IPS-18a (cell line): ENCODE data around the gene RACGAP1.

Experiments used
- H3K27ac ChIP-seq: one replicate; pipeline ENCODE4 v1.5.1; 2013; ENCODE audit warnings: low read length
- H3K27me3 ChIP-seq: one replicate; pipeline ENCODE4 v1.6.1; 2013; ENCODE audit warnings: mild to moderate bottlenecking, low read length; ENCODE audit not compliant: control insufficient read depth, insufficient read depth
- H3K36me3 ChIP-seq: one replicate; pipeline ENCODE4 v1.6.1; 2013; ENCODE audit warnings: low read depth, low read length; ENCODE audit not compliant: control insufficient read depth
- H3K4me1 ChIP-seq: one replicate; pipeline ENCODE4 v1.6.1; 2013; ENCODE audit warnings: low read depth, low read length; ENCODE audit not compliant: control insufficient read depth
- H3K4me3 ChIP-seq: one replicate; pipeline ENCODE4 v1.5.1; 2013; ENCODE audit warnings: low read length
- H3K9ac ChIP-seq: one replicate; pipeline ENCODE4 v1.6.1; 2013; ENCODE audit warnings: mild to moderate bottlenecking, low read length, moderate library complexity
- H3K9me3 ChIP-seq: one replicate; pipeline ENCODE4 v1.6.1; 2013; ENCODE audit warnings: low read depth, low read length; ENCODE audit not compliant: control insufficient read depth

Gene RACGAP1

GRCh38 chr12:50061946-50062686 is 36.8 kb upstream of the RACGAP1 start:
- Histone ChIP-seq H3K36me3 (no peaks in the 10 kb centered on the region), H3K27me3 (peaks cover 24% of the 10 kb centered on the region), H3K4me1 (peaks cover 6% of the 10 kb centered on the region), H3K4me3 (no peak overlapping the region), H3K9ac (no peak overlapping the region), H3K9me3 (no peaks in the 10 kb centered on the region), H3K27ac (no peak overlapping the region)

GRCh38 chr12:50061171-50061570 is 35.9 kb upstream of the RACGAP1 start:
- Histone ChIP-seq H3K9me3 (no peaks in the 10 kb centered on the region), H3K9ac (no peak overlapping the region), H3K27me3 (peaks cover 33% of the 10 kb centered on the region), H3K4me3 (no peak overlapping the region), H3K27ac (no peak overlapping the region), H3K4me1 (peaks cover 5% of the 10 kb centered on the region), H3K36me3 (no peaks in the 10 kb centered on the region)

GRCh38 chr12:50060120-50060468 is 34.8 kb upstream of the RACGAP1 start:
- peaks cover 10% of the 10 kb centered on the region for H3K4me1 ChIP-seq
- no peaks in the 10 kb centered on the region for H3K9me3 ChIP-seq
- peaks cover 44% of the 10 kb centered on the region for H3K27me3 ChIP-seq
- H3K4me3 ChIP-seq = no peak overlapping the region
- H3K9ac ChIP-seq = no peak overlapping the region
- H3K27ac ChIP-seq = no peak overlapping the region
- no peaks in the 10 kb centered on the region for H3K36me3 ChIP-seq

- no peaks in the 10 kb centered on the region for H3K36me3 ChIP-seq
- no peaks in the 10 kb centered on the region for H3K9me3 ChIP-seq
- no peak overlapping the region for H3K4me3 ChIP-seq
- no peak overlapping the region for H3K9ac ChIP-seq
- H3K27ac ChIP-seq = no peak overlapping the region
- peaks cover 44% of the 10 kb centered on the region for H3K27me3 ChIP-seq
- peaks cover 10% of the 10 kb centered on the region for H3K4me1 ChIP-seq
Measured at GRCh38 chr12:50059440-50060119, 34.3 kb upstream of the RACGAP1 start.

GRCh38 chr12:50058743-50059312 is 33.5 kb upstream of the RACGAP1 start:
- H3K4me1 ChIP-seq = peaks cover 10% of the 10 kb centered on the region
- no peaks in the 10 kb centered on the region for H3K36me3 ChIP-seq
- no peaks in the 10 kb centered on the region for H3K9me3 ChIP-seq
- H3K27ac ChIP-seq = no peak overlapping the region
- H3K27me3 ChIP-seq = peaks cover 49% of the 10 kb centered on the region
- H3K9ac ChIP-seq = no peak overlapping the region
- H3K4me3 ChIP-seq = no peak overlapping the region

- peaks cover 10% of the 10 kb centered on the region for H3K4me1 ChIP-seq
- peak overlapping the region; percentile 65 for H3K4me3 ChIP-seq
- no peak overlapping the region for H3K27ac ChIP-seq
- H3K9me3 ChIP-seq = no peaks in the 10 kb centered on the region
- H3K9ac ChIP-seq = no peak overlapping the region
- no peaks in the 10 kb centered on the region for H3K36me3 ChIP-seq
- H3K27me3 ChIP-seq = peaks cover 56% of the 10 kb centered on the region
Measured at GRCh38 chr12:50057896-50058670, 32.8 kb upstream of the RACGAP1 start.

- H3K27me3 ChIP-seq = peaks cover 65% of the 10 kb centered on the region
- H3K9ac ChIP-seq = no peak within 1 kb of the TSS
- peaks cover 10% of the 10 kb centered on the region for H3K4me1 ChIP-seq
- no peaks in the 10 kb centered on the region for H3K36me3 ChIP-seq
- no peak within 1 kb of the TSS for H3K27ac ChIP-seq
- H3K4me3 ChIP-seq = peak within 1 kb of the TSS; percentile 65
- no peaks in the 10 kb centered on the region for H3K9me3 ChIP-seq
Measured at GRCh38 chr12:50057000-50057841, 31.9 kb upstream of the RACGAP1 start, which contains the start of gene ASIC1. Gene ASIC1 (plus strand): TSS chr12:50057596. CDS start chr12:50058767, 1,171 bp downstream.

- H3K9ac ChIP-seq = no peak overlapping the region
- no peak overlapping the region for H3K27ac ChIP-seq
- peaks cover 71% of the 10 kb centered on the region for H3K27me3 ChIP-seq
- peak overlapping the region; percentile 65 for H3K4me3 ChIP-seq
- H3K4me1 ChIP-seq = peaks cover 11% of the 10 kb centered on the region
- H3K36me3 ChIP-seq = no peaks in the 10 kb centered on the region
- H3K9me3 ChIP-seq = no peaks in the 10 kb centered on the region
Measured at GRCh38 chr12:50056639-50056976, 31.3 kb upstream of the RACGAP1 start.

- Histone ChIP-seq H3K36me3 (no peaks in the 10 kb centered on the region), H3K4me1 (peaks cover 15% of the 10 kb centered on the region), H3K9ac (peak overlapping the region; percentile 5), H3K27ac (no peak overlapping the region), H3K4me3 (peak overlapping the region; percentile 65), H3K27me3 (peaks cover 77% of the 10 kb centered on the region), H3K9me3 (no peaks in the 10 kb centered on the region)
Measured at GRCh38 chr12:50055831-50056638, 30.7 kb upstream of the RACGAP1 start.

GRCh38 chr12:50053583-50053982 is 28.3 kb upstream of the RACGAP1 start:
- Histone ChIP-seq H3K4me1 (peaks cover 15% of the 10 kb centered on the region), H3K9ac (no peak overlapping the region), H3K4me3 (no peak overlapping the region), H3K36me3 (no peaks in the 10 kb centered on the region), H3K27ac (no peak overlapping the region), H3K9me3 (no peaks in the 10 kb centered on the region), H3K27me3 (peaks cover 82% of the 10 kb centered on the region)
